HG03135 (cell line): ENCODE data around the gene ZC3H7B.
"Not testable (repeated sequence)": the region's sequence is repeated elsewhere in the genome, so short reads cannot be mapped to it uniquely, and the experiment has no call there.

Source experiments
- ATAC-seq: cut with Tn5 transposase; IDR thresholded peaks from one replicate; pipeline ENCODE4 v1.9.1; 2021; ENCODE audit warnings: mild to moderate bottlenecking, moderate library complexity; ENCODE audit not compliant: unreplicated experiment

The ZC3H7B gene

DNA sequence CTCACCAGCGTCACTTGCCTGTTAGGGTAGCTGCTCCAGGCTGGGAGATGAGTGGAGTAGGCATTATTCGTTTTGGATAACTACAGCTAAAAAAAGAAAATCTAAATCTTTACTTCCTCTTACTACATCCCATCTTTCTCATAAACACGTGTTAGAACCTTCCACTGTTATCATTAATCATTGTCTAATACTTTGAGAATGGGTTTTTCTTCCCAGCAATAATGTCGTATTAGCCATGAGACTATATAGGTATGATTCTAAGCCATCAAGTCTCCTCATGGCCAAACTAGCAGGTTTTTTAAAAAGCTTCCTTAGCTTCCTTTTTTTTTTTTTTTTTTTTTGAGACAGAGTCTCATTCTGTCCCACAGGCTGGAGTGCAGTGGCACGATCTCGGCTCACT, 76.5 kb downstream of the ZC3H7B start:
- ATAC-seq, result no peak

DNA sequence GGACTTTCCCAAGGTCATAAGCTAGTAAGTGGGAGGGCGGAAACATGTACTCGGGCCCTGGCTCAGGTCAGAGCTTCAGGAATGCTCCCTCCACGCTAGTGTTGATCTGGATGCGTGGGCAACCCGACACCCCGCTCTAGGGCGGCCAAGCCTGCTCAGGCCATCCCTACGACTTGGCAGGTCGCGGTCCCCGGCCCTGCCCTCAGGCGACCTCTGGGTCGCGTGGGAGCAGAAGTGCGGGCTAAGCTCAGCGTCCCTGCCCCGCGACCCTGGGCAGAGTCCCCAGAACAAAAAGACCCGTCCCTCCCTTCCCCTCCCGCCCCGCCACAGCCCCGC, 79.6 kb downstream of the ZC3H7B start:
- peak; percentile 16 for ATAC-seq

DNA sequence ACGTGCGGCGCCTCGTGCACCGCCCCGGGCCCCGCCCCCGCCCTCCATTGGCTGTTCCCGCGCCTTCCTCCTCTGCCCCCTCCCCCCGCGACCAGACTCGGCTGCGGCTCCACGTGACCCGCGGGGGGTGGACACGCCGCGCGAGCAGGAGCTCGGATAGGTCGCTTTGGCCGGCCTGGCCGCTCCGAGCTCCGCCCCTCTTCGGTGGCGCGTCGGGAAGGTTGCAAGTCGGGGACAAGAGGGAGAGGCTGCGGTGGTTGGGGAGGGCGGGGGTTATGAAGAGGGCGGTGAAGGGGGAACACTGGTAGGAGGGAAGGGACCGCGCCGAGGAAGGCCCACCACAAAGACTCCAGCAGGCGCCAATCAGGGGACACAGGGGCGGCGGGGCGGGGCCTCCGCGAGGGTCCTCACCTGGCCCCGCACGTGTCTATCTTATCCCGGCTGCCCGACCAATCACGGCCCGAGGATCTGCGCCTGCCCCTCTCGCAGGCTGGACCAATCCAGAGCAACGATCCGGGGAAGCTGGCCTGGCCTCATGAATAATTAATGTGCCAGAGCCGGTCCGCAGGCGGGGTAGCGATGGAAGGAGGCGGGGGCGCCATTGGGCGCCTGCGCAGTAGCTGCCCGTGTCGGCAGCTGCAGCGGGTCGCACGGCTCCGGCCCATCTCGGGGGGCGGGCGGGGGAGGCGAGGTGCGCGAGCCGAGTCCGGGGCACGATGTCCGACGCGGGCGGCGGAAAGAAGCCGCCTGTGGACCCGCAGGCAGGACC, 80.2 kb downstream of the ZC3H7B start, which contains the start of gene TEF:
Gene TEF (plus strand): TSS at position 614 of the 769 bp plus-strand sequence. CDS start 103 bp downstream, at position 717.
- peak; percentile 79 for ATAC-seq

DNA sequence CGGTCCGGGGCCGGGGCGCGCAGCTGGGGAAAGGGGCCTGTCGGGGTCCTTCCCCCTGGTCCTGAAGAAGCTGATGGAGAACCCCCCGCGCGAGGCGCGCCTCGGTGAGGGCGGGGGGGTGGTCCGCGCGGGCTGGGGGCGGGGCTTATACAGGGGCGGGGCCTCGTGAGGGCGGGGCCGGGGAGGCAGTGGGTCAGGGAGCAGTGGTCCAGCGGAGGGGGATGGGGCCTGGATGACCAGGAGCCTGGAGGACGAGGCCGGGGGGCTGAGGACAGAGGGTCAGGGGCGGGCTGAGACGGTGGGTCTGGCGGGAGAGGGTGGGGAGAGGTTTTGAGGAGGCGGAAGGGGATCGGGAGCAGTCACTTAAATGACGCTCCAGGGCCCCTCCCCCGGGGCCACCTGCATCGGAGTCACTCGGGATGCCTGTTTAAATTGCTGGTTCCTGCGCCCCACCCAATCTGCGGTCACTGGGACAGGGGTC, 80.8 kb downstream of the ZC3H7B start:
- ATAC-seq, result peak; percentile 23

DNA sequence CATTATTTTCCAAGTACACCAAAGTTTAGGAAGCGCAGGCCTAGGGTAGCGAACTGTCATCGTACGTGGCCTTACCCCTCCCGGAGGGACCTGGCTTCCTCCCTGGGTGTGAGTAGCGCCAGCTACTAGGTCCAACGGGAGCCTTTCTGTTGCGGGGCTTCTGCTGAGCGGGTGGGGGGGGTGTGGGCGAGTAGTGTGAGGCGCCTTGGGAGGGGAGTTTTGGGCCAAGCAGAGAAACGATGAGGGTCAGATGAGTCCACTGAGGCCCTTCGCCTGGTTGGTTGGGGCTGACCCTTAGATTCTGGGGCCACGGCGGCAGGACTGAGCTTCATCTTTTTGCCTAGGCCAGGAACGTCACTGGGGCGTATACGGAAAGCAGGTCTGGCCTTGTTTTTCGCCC, 81.3 kb downstream of the ZC3H7B start:
- no peak for ATAC-seq

DNA sequence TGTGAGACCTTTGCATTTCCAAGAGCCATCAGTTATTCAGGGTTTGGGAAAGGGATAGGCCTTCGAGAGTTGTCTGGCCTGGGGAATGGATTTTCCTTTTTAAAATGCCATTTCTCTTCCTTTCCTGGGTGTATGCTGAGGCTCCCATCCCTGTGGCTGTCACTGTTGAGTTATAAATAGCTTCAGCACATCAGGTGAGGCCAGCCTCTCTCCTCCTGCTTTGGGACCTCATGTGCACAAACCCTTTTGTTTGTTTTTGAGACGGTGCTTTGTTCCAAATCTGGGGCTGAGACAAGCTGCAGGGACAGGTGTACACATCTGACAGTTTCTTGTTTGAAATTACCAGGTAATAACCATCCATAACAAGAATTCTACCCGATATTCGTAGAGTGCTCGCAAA, 81.8 kb downstream of the ZC3H7B start:
- no peak for ATAC-seq

DNA sequence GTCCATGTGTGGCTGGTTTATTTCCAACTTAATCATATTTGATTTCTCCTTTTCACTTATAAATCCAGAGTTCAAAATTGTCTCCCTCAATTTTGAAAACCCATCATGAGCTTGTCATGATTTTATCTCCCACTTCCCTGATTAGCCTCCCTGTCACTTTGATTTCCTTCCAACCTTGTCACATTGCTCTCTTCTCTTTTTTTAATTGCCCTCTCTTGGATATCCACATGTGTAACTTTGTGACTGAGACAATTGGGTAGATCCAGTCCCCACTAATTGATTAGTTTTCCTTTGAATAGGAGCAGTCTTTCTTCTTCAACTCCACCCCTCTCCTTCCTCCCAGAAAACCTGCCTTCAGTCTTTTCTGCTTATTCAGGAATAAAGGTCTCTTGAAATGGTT, 82.8 kb downstream of the ZC3H7B start:
- ATAC-seq, result no peak

DNA sequence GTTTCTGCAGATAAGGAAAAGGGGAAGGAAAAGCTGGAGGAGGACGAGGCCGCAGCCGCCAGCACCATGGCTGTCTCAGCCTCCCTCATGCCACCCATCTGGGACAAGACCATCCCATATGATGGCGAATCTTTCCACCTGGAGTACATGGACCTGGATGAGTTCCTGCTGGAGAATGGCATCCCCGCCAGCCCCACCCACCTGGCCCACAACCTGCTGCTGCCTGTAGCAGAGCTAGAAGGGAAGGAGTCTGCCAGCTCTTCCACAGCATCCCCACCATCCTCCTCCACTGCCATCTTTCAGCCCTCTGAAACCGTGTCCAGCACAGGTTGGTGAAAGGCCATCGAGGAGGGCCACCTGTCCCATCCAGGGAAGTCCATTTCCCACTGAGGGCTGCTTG, 86.0 kb downstream of the ZC3H7B start:
- no peak for ATAC-seq

DNA sequence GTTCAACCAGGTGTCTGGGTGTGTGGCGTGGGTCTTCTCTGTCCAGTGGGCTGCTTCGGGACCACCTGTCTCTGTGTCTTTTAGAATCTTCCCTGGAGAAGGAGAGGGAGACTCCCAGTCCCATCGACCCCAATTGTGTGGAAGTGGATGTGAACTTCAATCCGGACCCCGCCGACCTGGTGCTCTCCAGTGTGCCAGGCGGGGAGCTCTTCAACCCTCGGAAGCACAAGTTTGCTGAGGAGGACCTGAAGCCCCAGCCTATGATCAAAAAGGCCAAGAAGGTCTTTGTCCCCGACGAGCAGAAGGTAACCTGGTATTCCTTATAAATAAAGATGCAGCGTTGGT, 92.7 kb downstream of the ZC3H7B start:
- ATAC-seq, result no peak

DNA sequence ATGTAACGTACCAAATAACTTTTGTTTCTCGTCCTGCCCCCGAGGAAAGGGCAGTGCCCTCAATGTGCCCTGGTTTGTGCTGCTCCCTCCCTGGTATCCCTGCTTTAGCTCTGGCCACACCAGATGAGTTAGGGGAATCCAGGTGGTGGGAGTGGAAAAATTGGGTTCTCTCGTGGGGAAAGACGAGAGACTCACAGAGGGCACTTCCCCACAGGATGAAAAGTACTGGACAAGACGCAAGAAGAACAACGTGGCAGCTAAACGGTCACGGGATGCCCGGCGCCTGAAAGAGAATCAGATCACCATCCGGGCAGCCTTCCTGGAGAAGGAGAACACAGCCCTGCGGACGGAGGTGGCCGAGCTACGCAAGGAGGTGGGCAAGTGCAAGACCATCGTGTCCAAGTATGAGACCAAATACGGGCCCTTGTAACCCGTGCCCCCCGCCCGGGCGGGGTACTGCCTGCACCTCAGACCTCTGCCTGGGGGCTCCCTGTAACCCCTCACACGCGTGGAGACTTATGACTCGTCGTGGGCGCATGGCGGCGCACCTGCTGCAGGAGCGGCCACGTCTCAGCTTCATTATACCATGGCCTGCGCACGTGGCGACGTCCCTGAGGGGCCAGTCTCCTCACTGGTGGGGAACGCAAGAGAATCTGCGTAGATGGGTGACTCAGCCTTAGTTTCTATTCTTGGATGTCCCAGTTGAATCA, 94.4 kb downstream of the ZC3H7B start:
- no peak for ATAC-seq

DNA sequence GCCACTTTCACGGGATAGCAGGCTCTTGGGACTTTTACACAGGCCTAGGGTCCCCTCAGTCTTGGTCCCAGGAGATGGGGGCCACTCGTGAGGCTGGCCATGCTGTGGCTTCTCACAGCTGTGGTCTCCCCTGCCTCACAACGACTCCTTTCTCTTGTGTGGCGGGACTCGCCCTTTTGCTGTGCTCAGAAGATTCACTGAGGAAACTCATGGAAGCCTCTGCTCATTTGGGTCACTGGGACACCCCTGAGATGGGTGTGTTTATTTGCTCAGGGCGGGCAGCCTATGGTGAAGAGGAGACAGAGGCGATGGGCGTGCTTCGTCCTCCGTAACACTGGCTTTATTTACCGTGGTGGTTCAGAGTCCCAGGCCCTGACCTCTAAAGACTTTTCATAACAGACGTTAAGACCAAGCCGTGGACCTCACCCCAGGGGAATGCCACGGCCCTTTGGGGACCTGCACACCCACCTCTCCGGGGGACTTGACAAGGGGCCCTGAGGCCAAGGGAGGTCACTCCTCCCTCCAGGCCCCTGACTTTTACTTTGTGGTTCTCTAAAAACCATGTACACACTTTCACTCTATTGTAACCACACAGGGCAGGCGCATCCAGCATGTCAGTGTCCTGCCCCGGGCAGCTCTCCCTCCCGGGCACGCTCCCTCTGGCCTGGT, 96.0 kb downstream of the ZC3H7B start:
- no peak for ATAC-seq

DNA sequence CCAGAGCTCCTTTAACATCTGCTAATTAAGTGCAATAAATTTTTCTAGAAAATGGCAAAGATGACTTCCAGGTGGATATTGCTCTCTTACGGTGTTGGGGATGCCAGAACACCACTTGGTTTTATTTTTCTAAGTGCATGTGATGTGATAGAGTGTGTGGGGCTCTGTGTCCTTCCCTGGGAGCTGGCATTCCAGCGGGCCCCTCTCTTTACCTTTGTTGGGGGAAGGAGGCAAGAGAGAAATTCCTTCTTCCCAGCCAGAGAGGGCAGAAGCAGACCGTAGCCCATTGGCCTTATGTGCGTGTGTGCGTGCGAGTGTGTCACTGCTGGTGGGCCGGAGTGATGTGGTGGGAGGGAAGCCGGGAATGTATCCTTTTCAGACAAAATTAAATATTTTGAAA, 97.6 kb downstream of the ZC3H7B start:
- ATAC-seq, result no peak

DNA sequence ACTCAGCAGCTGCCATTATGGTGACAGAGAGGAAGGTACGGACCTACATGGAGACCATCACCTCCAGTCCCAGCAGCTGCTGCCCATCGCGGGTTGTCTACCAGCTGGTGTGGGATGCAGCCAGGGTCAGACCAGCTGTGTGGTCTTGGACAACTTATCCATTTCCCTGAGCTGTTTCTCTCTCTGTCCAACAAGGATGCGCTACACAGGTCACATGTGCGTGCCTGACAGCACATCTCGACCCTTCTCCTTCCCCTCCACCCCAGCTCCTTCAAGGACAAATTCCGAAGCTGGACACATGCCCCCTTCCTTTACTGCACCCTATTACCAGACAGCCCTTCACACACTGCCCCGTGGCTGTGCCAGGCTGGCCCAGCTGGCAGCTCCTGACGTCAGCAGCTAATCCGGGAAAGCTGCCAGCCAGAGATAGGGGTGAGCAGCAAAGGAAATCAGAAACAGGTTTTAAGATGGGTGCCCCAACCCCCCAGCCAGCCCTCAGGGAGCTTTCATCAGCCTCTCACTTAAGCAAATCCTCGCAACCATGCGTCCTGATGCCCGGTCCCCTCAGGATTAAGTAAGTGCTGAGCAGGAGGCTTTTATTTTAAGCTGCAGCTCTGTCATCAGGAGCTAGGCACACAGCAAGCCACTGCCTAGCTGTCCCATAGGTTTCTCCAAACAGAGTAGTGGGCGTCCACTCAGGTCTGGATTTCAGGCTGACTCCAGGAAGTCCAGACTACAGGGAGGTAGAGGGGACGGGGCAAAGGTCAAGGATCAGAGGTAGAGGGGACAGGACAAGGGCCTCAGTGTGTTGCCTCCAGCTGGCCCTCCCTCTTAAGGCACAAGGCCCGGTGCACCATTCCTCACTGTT, 100.7 kb downstream of the ZC3H7B start:
- no peak for ATAC-seq

DNA sequence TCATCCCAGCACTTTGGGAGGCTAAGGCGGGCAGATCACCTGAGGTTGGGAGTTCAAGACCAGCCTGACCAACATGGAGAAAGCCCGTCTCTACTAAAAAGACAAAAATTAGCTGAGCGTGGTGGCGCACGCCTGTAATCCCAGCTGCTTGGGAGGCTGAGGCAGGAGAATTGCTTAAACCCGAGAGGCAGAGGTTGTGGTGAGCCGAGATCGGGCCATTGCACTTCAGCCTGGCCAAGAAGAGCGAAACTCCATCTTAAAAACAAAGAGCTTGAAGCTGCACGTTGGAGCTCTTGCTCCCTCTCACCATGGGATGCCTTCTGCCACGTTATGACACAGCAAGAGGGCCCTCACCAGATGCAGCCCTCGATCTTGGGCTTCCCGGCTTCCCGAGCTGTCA, 101.5 kb downstream of the ZC3H7B start:
- not testable (repeated sequence) for ATAC-seq

DNA sequence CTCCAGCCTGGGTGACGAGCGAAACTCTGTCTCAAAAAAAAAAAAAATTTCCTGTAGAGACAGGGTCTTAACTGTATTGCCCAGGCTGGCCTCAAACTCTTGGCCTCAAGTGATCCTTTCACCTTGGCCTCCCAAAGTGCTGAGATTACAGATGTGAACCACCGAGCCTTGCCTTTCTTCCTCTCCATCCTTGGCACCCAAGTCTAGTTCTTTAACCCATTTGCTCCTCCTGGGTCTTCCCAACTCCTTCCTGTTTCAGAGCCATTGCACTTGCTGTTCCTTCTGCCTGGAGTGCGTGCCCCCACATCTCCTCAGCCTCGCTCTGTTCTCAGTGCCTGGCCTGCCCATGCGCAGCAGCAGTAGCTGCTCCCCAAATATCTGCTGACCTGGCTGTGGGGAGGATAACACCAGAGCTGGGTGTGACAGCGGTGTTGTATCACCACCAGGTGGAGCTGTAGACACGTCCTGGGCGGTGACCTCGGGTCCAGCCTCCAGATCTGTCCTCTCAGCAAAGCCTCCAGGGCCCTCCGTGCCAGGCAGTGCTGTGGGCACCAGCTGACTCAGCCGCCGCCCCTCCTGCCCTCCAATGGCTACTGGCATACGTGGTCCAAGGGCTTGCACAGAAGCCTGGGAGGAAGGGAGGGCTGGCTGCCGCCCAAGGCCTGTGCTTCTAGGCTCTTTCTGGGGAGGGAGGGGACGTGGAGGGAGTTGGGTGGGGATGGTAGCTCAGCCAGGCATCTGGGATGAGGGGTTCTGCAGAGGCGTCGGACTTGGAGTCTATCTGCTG, 102.4 kb downstream of the ZC3H7B start:
- ATAC-seq, result no peak

DNA sequence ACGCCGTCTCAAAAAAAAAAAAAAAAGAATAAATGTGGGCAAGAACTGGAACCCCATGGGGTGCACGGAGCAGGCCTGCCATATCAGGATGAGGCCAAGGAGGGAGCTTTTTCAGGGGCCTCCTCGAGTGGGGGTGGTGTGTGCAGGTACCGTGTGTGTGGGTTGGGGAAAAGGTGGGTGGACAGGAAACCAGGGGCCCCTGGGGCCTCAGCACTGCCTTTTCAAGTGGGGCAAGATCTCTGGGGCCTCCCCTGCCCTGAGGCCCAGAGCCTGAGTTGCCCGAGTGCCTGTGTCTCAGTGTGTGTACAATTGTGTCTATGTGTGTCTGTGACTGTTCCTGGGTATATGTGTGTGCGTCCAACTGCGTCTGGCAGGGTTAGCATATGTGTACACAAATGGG, 104.3 kb downstream of the ZC3H7B start:
- no peak for ATAC-seq

DNA sequence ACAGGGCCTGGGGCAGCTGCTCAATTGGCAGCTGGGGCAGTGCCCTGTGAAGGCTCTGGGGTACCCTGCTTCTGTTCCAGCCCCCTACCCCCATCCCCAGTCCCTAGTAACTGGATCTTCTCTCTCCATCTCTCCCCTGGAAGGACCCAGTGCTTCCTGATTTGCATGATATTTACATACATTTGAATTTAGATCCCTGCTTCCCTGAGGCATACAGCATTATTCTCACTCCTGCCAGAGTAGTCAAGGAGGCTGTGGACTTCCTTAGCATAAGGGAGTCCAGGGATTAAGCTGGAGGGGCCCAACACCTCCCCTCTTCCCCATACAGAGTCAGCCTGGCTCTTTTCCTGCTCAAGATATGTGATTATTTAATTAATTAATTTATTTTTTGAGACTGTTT, 105.1 kb downstream of the ZC3H7B start:
- no peak for ATAC-seq

DNA sequence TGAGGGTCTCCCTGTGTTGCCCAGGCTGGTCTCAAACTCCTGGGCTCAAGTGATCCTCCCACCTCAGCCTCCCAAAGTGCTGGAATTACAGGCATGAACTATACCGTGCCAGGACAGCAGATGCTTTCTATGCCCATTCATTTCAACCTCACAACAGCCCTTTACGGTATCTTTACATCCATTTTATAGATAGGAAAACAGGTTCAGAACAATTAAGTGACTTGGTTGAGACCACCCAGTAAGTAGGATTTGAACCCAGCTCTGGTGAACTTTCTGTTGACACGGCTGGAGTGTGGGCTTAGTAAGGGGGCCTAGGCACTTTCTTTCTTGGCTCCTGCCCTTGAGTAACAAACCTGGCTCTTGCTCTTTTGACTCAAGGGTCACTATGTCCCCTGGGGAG, 106.1 kb downstream of the ZC3H7B start:
- no peak for ATAC-seq

DNA sequence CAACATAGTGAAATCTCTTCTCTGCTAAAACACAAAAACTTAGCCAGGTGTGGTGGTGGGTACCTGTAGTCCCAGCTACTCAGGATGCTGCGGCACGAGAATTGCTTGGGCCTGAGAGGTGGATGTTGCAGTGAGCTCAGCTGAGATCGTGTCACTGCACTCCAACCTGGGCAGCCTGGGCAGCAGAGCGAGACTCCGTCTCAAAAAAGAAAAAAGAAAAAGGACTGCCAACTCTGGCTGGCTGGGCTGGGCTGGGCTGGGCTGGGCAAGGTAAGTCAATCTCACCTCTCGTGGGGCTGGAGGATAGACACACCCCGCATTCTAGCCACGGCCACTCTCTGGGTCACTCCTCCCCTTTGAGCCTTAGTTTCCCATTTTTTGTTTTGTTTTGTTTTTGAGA, 107.3 kb downstream of the ZC3H7B start:
- ATAC-seq, result no peak
